Left forelimb (tissue), 1 donor: ENCODE results near the gene OGDHL.

Experiments
- DNase-seq: peaks from one replicate; pipeline ENCODE4 v3.0.0-alpha.2; 2018; ENCODE audit warnings: low spot score

Gene OGDHL

GRCh38 chr10:49689882-49690510 is 72.1 kb downstream of the OGDHL start:
- DNase-seq = no peak

- peak; percentile 28 for DNase-seq
Measured at GRCh38 chr10:49688920-49689319, 73.2 kb downstream of the OGDHL start.

DNA sequence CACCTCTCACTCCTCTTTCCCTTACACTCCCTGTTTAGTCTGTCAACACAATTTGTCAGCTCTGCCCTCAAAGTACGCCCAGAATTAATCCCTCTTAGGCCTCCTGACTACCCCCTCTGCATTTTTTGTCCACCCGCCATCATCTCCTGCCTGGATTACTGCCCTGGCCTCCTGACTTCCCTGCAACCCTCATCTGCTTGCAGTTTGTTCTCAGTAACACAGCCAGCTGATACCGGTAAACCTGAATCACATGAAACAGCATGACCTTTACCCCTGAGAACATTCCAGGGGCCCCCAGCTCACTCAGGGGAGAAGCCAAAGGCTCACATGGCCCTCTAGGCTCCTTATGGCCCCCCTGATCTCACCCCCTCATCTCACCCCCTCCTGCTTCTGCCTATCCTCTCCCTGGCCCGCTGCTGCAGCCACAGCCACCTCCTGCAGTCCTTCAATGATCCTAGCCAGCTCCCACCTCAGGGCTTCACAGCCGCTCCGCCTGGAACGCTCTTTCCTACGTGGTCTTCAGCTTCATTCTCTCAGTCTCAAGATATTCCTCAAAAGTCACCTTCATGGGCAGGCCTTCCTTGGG is 73.8 kb downstream of the OGDHL start:
- peak; percentile 51 for DNase-seq

GRCh38 chr10:49686651-49687050 is 75.5 kb downstream of the OGDHL start:
- no peak for DNase-seq
